ENCODE measurements around the gene ARHGEF6.

Gene ARHGEF6

DNA sequence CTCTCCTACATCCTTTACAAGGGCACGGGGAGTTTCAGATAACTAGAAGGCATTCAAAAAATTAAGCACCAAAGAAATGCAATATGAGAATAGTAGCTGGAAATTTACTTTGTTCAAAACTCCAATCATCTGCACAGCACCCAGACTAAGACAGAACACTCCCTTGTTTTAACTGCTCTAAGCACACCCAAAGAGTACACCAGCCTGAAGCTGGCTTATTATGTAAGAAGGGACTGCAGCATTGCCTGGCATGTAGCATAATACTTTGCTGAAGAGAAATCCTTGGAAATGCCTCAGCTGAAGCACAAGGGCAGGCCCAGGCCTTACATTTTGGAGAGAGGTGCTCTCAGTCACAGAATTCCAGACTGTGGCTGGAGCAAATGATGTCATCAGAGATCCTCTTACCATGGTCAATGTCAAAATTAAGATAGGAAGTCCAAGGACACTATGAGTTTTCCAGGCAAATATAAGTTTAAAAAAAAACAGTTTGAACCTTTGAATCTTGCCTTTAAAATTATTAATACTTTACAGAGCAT lies 14.8 kb downstream of the ARHGEF6 start:
- H3F3A ChIP-seq (ENCODE audit: low read depth) = peaks cover 3% of the 10 kb centered on the region; the same call in 1 of the 2 replicates
- H3K4me1 ChIP-seq (ENCODE audit: insufficient read depth, low read length, poor library complexity, severe bottlenecking) = peaks cover 35% of the 10 kb centered on the region
- peaks cover 40% of the 10 kb centered on the region for H4K20me1 ChIP-seq (ENCODE audit: insufficient read depth, low read length, poor library complexity, severe bottlenecking)
- H3K4me2 ChIP-seq (ENCODE audit: low read depth, low read length, poor library complexity, severe bottlenecking) = no peak overlapping the region
- H3K27me3 ChIP-seq (ENCODE audit: insufficient read depth, low read length, poor library complexity, severe bottlenecking) = no peaks in the 10 kb centered on the region
- H3K4me3 ChIP-seq (ENCODE audit: low read length, poor library complexity, severe bottlenecking) = no peak overlapping the region
- peaks cover 81% of the 10 kb centered on the region for H3K79me2 ChIP-seq (ENCODE audit: insufficient read depth, low read length)
- no peaks in the 10 kb centered on the region for H3K9me3 ChIP-seq (ENCODE audit: insufficient read depth, low read depth, low read length)
- H3K9me2 ChIP-seq (replicated peaks; ENCODE audit: low read depth, low read length) = no peaks in the 10 kb centered on the region
- H3K9ac ChIP-seq (ENCODE audit: low read depth, low read length, poor library complexity, severe bottlenecking) = no peak overlapping the region
- H2AFZ ChIP-seq (ENCODE audit: low read length) = no peak overlapping the region
- H3K36me3 ChIP-seq (ENCODE audit: insufficient read depth, low read length) = peaks cover 10% of the 10 kb centered on the region; the same call in 1 of the 2 replicates
- TF ChIP-seq, protein P1, sequence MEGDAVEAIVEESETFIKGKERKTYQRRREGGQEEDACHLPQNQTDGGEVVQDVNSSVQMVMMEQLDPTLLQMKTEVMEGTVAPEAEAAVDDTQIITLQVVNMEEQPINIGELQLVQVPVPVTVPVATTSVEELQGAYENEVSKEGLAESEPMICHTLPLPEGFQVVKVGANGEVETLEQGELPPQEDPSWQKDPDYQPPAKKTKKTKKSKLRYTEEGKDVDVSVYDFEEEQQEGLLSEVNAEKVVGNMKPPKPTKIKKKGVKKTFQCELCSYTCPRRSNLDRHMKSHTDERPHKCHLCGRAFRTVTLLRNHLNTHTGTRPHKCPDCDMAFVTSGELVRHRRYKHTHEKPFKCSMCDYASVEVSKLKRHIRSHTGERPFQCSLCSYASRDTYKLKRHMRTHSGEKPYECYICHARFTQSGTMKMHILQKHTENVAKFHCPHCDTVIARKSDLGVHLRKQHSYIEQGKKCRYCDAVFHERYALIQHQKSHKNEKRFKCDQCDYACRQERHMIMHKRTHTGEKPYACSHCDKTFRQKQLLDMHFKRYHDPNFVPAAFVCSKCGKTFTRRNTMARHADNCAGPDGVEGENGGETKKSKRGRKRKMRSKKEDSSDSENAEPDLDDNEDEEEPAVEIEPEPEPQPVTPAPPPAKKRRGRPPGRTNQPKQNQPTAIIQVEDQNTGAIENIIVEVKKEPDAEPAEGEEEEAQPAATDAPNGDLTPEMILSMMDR (conservative IDR thresholded peaks at IDR 0.05; ENCODE audit: low read length) = no peak
- no peak for TF ChIP-seq EZH2phosphoT487 (IDR thresholded peaks at IDR 0.05; ENCODE audit: borderline replicate concordance)

DNA sequence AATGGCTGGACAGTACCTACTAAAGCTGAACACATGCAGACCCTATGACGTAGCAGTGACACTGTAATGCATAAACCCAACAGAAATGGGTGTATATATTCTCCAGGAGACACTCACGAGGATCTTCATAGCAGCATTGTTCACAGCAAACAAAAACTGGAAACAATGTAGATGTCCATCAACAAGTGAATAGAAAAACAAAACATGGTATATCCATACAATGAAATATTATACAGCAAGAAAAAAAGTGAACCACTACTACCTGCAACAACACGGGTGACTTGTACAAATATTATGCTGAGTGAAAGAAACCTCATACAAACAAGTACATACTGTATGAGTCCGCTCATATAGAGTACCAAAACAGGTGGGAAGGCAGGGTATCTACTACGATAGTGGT lies 16.5 kb downstream of the ARHGEF6 start:
- H2AFZ ChIP-seq (ENCODE audit: low read length) = no peak overlapping the region
- H4K20me1 ChIP-seq (ENCODE audit: insufficient read depth, low read length, poor library complexity, severe bottlenecking) = peaks cover 37% of the 10 kb centered on the region
- TF ChIP-seq, protein P1 (conservative IDR thresholded peaks at IDR 0.05; ENCODE audit: low read length) = no peak
- no peak for TF ChIP-seq EZH2phosphoT487 (IDR thresholded peaks at IDR 0.05; ENCODE audit: borderline replicate concordance)
- no peak overlapping the region for H3K9ac ChIP-seq (ENCODE audit: low read depth, low read length, poor library complexity, severe bottlenecking)
- no peaks in the 10 kb centered on the region for H3K9me3 ChIP-seq (ENCODE audit: insufficient read depth, low read depth, low read length)
- H3K4me1 ChIP-seq (ENCODE audit: insufficient read depth, low read length, poor library complexity, severe bottlenecking) = peaks cover 38% of the 10 kb centered on the region
- H3K27me3 ChIP-seq (ENCODE audit: insufficient read depth, low read length, poor library complexity, severe bottlenecking) = no peaks in the 10 kb centered on the region
- no peaks in the 10 kb centered on the region for H3K9me2 ChIP-seq (replicated peaks; ENCODE audit: low read depth, low read length)
- peaks cover 78% of the 10 kb centered on the region for H3K79me2 ChIP-seq (ENCODE audit: insufficient read depth, low read length)
- H3K4me3 ChIP-seq (ENCODE audit: low read length, poor library complexity, severe bottlenecking) = no peak overlapping the region
- peaks cover 3% of the 10 kb centered on the region; the same call in 1 of the 2 replicates for H3F3A ChIP-seq (ENCODE audit: low read depth)
- no peak overlapping the region for H3K4me2 ChIP-seq (ENCODE audit: low read depth, low read length, poor library complexity, severe bottlenecking)
- H3K36me3 ChIP-seq (ENCODE audit: insufficient read depth, low read length) = peaks cover 10% of the 10 kb centered on the region; the same call in 1 of the 2 replicates

DNA sequence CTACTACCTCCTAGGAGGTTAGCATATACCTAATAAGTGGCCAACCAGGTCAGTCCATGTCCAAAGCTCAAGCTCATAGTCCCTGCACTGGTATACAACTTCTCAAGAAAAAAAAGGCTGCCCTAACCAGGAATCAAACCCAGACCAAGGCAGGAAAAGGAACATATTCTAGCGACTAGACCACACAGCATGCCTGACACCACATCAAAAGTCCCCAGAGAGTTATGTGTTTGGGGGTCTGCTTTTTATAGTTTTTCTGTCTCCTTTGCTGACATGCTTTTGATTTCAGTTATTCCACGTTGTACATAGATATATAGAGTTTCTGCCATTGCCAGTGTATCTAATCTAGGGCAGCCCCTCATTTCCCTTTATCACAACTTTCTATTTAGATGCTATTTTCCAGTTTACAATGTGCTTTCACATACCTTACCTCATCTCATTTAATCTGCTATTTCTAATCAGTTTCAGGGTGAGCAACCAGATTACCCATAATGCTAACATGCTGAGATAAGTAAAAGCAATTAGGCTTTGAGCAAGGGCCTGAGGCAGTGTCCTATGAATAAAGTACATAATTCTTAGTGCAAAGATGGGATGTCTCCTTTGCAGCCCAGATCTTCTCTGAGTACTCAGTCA lies 17.8 kb downstream of the ARHGEF6 start:
- H2AFZ ChIP-seq (ENCODE audit: low read length) = no peak overlapping the region
- no peaks in the 10 kb centered on the region for H3K9me2 ChIP-seq (replicated peaks; ENCODE audit: low read depth, low read length)
- H3K9ac ChIP-seq (ENCODE audit: low read depth, low read length, poor library complexity, severe bottlenecking) = no peak overlapping the region
- peaks cover 34% of the 10 kb centered on the region for H3K4me1 ChIP-seq (ENCODE audit: insufficient read depth, low read length, poor library complexity, severe bottlenecking)
- no peak for TF ChIP-seq EZH2phosphoT487 (IDR thresholded peaks at IDR 0.05; ENCODE audit: borderline replicate concordance)
- TF ChIP-seq, protein P1 (conservative IDR thresholded peaks at IDR 0.05; ENCODE audit: low read length) = no peak
- peaks cover 41% of the 10 kb centered on the region for H4K20me1 ChIP-seq (ENCODE audit: insufficient read depth, low read length, poor library complexity, severe bottlenecking)
- H3K9me3 ChIP-seq (ENCODE audit: insufficient read depth, low read depth, low read length) = no peaks in the 10 kb centered on the region
- peaks cover 3% of the 10 kb centered on the region; the same call in 1 of the 2 replicates for H3F3A ChIP-seq (ENCODE audit: low read depth)
- peaks cover 77% of the 10 kb centered on the region for H3K79me2 ChIP-seq (ENCODE audit: insufficient read depth, low read length)
- no peaks in the 10 kb centered on the region for H3K27me3 ChIP-seq (ENCODE audit: insufficient read depth, low read length, poor library complexity, severe bottlenecking)
- peaks cover 7% of the 10 kb centered on the region; the same call in 1 of the 2 replicates for H3K36me3 ChIP-seq (ENCODE audit: insufficient read depth, low read length)
- peak overlapping the region; percentile 71 for H3K4me2 ChIP-seq (ENCODE audit: low read depth, low read length, poor library complexity, severe bottlenecking)
- H3K4me3 ChIP-seq (ENCODE audit: low read length, poor library complexity, severe bottlenecking) = peak overlapping the region; percentile 33

Measured in Loucy (cell line).